HTERT RPE-1 (cell line): ENCODE data around the gene CLMN.

Source experiments
- in situ Hi-C: fragments of 300-500 bp; cut with MboI; formaldehyde crosslinking; loops from 4 replicates; pipeline ENCODE4 v1.14.3; 2020; ENCODE audit warnings: low sequenced_read_pairs

CLMN gene

GRCh38 chr14:95245334-95245733, 74.4 kb downstream of the CLMN start:
- in situ Hi-C loops = no loop called here

GRCh38 chr14:95244587-95244986, 75.1 kb downstream of the CLMN start:
- in situ Hi-C loops = no loop called here

GRCh38 chr14:95242870-95243269, 76.8 kb downstream of the CLMN start:
- in situ Hi-C loops = no loop called here

GRCh38 chr14:95240859-95241813, 78.6 kb downstream of the CLMN start:
- in situ Hi-C loops = no loop called here

- in situ Hi-C loops = no loop called here
Observed at GRCh38 chr14:95238487-95239298, 81.0 kb downstream of the CLMN start.

GRCh38 chr14:95237958-95238340, 81.8 kb downstream of the CLMN start:
- in situ Hi-C loops = no loop called here

- in situ Hi-C loops = no loop called here
Observed at GRCh38 chr14:95237121-95237957, 82.4 kb downstream of the CLMN start.

GRCh38 chr14:95236221-95236620, 83.5 kb downstream of the CLMN start:
- in situ Hi-C loops = no loop called here

- in situ Hi-C loops = no loop called here
Observed at GRCh38 chr14:95235767-95236166, 83.9 kb downstream of the CLMN start.

- in situ Hi-C loops = no loop called here
Observed at GRCh38 chr14:95235351-95235750, 84.4 kb downstream of the CLMN start.

GRCh38 chr14:95234426-95234825, 85.3 kb downstream of the CLMN start:
- in situ Hi-C loops = no loop called here

- in situ Hi-C loops = no loop called here
Observed at GRCh38 chr14:95233702-95234241, 85.9 kb downstream of the CLMN start.

- in situ Hi-C loops = no loop called here
Observed at GRCh38 chr14:95232894-95233584, 86.7 kb downstream of the CLMN start.

- in situ Hi-C loops = no loop called here
Observed at GRCh38 chr14:95231966-95232633, 87.6 kb downstream of the CLMN start.

GRCh38 chr14:95229749-95230148, 90.0 kb downstream of the CLMN start:
- in situ Hi-C loops = no loop called here

GRCh38 chr14:95228240-95228639, 91.5 kb downstream of the CLMN start:
- in situ Hi-C loops = no loop called here

GRCh38 chr14:95227279-95227860, 92.3 kb downstream of the CLMN start:
- in situ Hi-C loops = no loop called here

GRCh38 chr14:95226801-95227200, 92.9 kb downstream of the CLMN start:
- in situ Hi-C loops = no loop called here

- in situ Hi-C loops = no loop called here
Observed at GRCh38 chr14:95225251-95225887, 94.3 kb downstream of the CLMN start.
